HG02938 (cell line): Measurements from ENCODE around the gene DBN1.
"Not testable (repeated sequence)": the region's sequence is repeated elsewhere in the genome, so short reads cannot be mapped to it uniquely, and the experiment has no call there.

Experiments used
- ATAC-seq: cut with Tn5 transposase; IDR thresholded peaks from one replicate; pipeline ENCODE4 v1.9.1; 2021; ENCODE audit warnings: mild to moderate bottlenecking, moderate library complexity; ENCODE audit not compliant: unreplicated experiment

The DBN1 gene

DNA sequence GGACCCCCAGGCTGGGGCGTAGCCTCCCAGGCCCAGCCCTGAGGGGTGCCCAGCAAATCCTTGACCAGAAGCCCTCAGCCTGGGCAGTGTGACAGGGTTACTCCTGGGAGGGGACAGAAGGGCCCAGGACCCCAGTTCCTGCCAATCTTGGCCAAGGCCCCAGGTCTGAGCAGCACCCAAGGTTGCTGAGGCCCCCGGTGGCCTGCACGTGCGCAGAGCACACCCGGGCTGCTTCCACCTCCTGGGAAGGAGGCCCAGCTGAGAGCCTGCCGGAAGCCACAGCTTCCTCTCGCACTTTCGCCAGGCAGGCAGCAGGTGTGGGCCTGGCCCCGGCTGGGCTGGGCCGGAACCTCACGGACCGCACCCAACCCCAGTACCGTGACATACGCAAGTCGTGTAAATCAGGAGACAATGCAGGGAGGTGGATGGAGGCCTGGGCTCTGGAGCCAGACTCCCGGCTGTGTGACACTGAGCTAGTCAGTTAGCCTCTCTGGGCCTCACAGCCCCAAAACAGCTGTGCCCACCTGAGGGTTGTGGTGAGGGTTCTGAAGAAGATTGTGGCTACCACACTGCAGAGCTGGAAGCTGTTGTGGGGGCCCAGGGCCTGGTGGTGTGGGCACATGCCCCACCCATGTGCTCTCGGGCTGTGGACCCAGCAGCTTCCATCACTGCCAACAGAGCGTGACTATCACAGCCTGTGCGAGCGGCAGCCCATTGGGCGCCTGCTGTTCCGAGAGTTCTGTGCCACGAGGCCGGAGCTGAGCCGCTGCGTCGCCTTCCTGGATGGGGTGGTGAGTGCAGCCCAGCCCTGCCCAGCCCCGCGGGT lies 41.9 kb downstream of the DBN1 start:
- peak; percentile 29 for ATAC-seq

GRCh38 chr5:177430972-177431316 lies 42.5 kb downstream of the DBN1 start:
- no peak for ATAC-seq

- ATAC-seq = no peak
Measured at GRCh38 chr5:177430140-177430951, 43.1 kb downstream of the DBN1 start.

- no peak for ATAC-seq
Measured at GRCh38 chr5:177429248-177430040, 44.0 kb downstream of the DBN1 start.

GRCh38 chr5:177428574-177429217 lies 44.7 kb downstream of the DBN1 start:
- no peak for ATAC-seq

- no peak for ATAC-seq
Measured at GRCh38 chr5:177427919-177428573, 45.4 kb downstream of the DBN1 start.

DNA sequence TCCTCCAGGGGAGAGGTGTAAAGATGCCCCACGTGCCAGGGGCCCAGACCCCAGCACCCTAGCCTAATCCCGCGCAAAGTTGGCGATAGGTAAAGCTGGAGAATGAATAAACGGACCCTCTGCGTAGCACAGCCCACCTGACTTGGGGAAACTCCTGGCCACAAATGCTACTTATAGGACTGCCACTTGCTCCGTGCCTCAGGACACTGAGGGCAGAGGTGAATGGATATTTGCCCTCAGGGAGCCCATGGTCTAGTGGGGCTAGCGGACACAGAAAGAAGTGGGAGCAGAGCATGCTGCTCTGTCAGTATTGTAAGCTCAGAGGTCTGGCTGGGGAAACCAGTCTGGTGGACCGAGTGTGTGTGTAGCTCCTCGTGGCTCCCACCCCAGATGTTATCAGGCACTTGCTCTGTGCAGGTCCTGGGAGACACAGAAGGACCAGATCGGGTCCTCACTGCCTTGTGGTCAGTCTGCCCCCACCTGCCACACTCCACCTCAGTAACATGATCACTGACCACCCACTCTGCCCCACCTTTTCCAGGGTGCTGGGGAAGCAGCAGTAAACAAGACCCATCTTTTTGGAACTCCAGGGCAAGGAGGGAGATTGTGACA lies 46.1 kb downstream of the DBN1 start:
- ATAC-seq = no peak

DNA sequence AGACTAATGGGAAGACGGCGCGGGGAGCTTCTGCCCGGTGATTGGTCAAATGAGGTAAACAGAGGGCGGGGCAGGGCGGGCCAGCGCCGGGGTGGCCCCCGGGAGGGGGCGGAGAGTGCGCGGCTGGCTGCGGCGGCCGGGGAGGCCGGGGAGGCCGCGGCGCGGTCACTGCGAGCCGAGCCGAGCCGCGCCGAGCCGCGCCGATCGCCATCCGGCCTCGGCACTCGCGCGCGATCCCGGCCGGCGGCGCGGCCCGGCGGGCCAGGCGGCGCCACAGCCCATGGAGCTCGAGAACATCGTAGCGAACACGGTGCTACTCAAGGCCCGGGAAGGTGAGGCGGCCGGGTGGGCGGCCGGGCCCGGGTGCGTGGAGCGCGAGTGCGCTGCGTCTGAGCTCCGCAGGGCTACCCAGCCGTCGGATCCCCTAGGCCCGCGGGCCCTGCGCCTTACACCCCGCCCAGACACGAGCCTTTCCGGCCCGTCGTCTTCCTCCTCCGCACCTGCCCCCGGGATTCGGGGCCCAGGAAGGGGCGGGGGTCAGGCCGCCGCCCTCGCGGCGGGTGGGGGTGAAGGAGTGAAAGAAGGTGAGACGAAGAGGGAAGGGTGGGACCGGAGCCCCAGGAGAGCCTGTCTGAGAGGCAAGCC lies 46.7 kb downstream of the DBN1 start, which contains the start of gene GRK6:
TSS of gene GRK6 (plus strand) at position 111 of the 645 bp plus-strand sequence. CDS start at position 281, 170 bp downstream.
- peak; percentile 5 for ATAC-seq

GRCh38 chr5:177425801-177426565 lies 47.5 kb downstream of the DBN1 start:
- ATAC-seq = peak; percentile 87

GRCh38 chr5:177425196-177425800 lies 48.1 kb downstream of the DBN1 start:
- ATAC-seq = no peak

DNA sequence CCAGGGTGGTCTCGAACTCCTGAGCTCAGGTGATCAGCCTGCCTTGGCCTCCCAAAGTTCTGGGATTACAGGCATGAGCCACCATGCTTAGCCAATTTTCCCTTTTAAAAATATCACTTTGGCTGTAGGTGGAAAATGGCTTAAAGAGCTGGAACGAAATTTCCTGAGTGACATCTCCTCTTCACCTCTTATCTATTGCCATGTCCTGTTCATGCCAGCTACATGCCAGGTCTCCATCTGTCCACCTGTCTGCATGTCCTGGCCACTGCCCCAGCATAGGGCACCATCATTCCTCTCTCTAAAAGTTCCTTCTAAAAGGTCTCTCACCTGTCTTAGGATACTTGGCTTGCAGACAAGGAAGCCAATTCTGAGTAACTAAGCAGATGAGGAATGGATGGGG lies 49.8 kb downstream of the DBN1 start:
- ATAC-seq = no peak

DNA sequence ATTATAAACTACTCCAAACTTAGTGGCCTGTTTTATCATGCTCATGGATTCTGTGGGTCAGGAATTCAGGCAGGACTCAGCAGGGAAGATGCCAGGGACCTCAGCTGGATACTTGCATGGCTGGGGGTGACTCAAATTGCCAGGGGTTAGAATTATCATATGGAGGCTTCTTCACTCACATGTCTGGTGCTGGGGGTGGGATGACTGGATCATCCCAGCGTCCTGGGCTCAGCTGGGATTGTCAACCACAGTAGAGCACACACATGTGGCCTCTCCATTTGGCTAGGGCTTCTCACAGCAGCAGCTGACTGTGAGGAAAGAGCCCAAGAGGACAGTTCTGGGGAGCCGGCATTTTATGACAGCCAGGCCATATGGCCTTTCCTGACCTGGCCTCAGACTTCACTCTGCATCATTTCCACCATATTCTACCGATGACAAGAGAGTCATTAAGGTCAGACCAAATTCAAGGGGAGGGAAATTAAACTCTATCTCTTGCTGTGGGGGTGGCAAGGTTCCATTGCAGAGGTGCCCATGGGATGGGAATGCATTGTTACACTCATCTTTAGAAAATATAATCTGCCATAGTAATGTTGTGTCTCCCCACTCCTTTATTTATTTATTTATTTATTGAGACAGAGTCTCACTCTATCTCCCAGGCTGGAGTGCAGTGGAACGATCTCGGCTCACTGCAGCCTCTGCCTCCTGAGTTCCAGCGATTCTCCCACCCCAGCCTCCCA lies 52.2 kb downstream of the DBN1 start:
- no peak for ATAC-seq

- not testable (repeated sequence) for ATAC-seq
Measured at GRCh38 chr5:177420472-177420871, 53.0 kb downstream of the DBN1 start.

- no peak for ATAC-seq
Measured at GRCh38 chr5:177419046-177419445, 54.4 kb downstream of the DBN1 start.

DNA sequence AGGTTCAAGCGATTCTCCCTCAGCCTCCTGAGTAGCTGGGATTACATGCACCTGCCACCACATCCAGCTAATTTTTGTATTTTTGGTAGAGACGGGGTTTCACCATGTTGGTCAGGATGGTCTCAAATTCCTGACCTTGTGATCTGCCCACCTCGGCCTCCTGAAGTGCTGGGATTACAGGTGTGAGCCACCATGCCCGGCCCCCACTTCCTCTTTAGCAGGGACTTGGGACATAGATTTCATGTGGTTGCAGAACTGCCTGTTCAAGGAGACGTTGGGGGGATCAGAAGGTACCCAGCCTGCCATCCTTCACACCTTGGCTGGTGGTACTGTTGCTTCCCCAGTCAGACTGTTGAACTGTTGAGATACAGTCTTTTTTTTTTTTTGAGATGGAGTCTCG lies 56.4 kb downstream of the DBN1 start:
- not testable (repeated sequence) for ATAC-seq

- ATAC-seq = no peak
Measured at GRCh38 chr5:177414481-177414880, 59.0 kb downstream of the DBN1 start.

GRCh38 chr5:177412603-177413233 lies 60.7 kb downstream of the DBN1 start:
- peak; percentile 69 for ATAC-seq
